ENCODE data around the gene RGSL1. TPM values are rescaled to one million over a fixed set of nuclear protein-coding genes. Genes with fewer than 3 reads are reported as not detected.

The RGSL1 gene
- total RNA-seq, 2 experiments from 2014 or later = not detected

- no peak for ATAC-seq (ENCODE audit: poor library complexity)
- no peak overlapping the region for H3K4me3 Mint-ChIP-seq
- no peaks in the 10 kb centered on the region for H3K9me3 Mint-ChIP-seq
- H3K4me1 ChIP-seq (ENCODE audit: insufficient read depth, low read length) = peaks cover 36% of the 10 kb centered on the region
- H3K27ac Mint-ChIP-seq = no peak overlapping the region
- H3K36me3 ChIP-seq (ENCODE audit: insufficient read depth, low read length) = peaks cover 13% of the 10 kb centered on the region
- TF ChIP-seq CTCF (IDR thresholded peaks at IDR 0.05) = no peak
- H3K4me1 Mint-ChIP-seq (ENCODE audit: low read depth) = no peaks in the 10 kb centered on the region
- ChIA-PET POLR2A (interaction anchor here (1.7 to 1.8 kb wide), 3 partner anchors 14 to 183 kb away, joined by 7 to 9 read pairs (median 8); no protein-coding TSS in a partner anchor), CTCF (interaction anchor here (0.6 to 15.9 kb wide), 15 partner anchors 9 to 354 kb away, joined by 3 to 370 read pairs (median 5); partner anchors contain the start of genes NPL and RNASEL)
- H3K4me3 ChIP-seq (ENCODE audit: low read length) = no peak overlapping the region
- H3K27me3 Mint-ChIP-seq = no peaks in the 10 kb centered on the region
- H3K27me3 ChIP-seq (ENCODE audit: control insufficient read depth in 1 of 2, insufficient read depth in 2 of 2, low read length in 2 of 2) = no peaks in the 10 kb centered on the region
- no peaks in the 10 kb centered on the region for H3K36me3 Mint-ChIP-seq (ENCODE audit: low read depth)
- intact Hi-C loops (cut with DNase I, micrococcal nuclease) = loop anchor here (1.0 to 10.0 kb wide), 4 partner anchors 182 to 1035 kb away; partner anchors contain the start of genes ARPC5 (in 1 of the 2) and SMG7 (in 1 of the 2)
- peak in 1 of 14 experiments; percentile 20 for DNase-seq
- H3K27ac ChIP-seq (ENCODE audit: low read depth in 1 of 2, low read length in 2 of 2) = peak overlapping the region in 1 of 2 donors; percentile 25
- H3K9me3 ChIP-seq (ENCODE audit: control insufficient read depth in 1 of 2, insufficient read depth in 1 of 2, low read length in 2 of 2) = no peaks in the 10 kb centered on the region
Measured at GRCh38 chr1:182601913-182602312, 152.0 kb downstream of the RGSL1 start.

- H3K4me1 Mint-ChIP-seq (ENCODE audit: low read depth) = no peaks in the 10 kb centered on the region
- no peak overlapping the region for H3K27ac Mint-ChIP-seq
- peak overlapping the region; percentile 83 for H3K4me3 Mint-ChIP-seq
- no peaks in the 10 kb centered on the region for H3K9me3 ChIP-seq (ENCODE audit: control insufficient read depth in 1 of 2, insufficient read depth in 1 of 2, low read length in 2 of 2)
- DNase-seq (peak in 3 of 14 experiments; percentile 41 to 79 (median 66)), ATAC-seq (ENCODE audit: poor library complexity) (peak; percentile 33)
- H3K4me1 ChIP-seq (ENCODE audit: insufficient read depth, low read length) = peaks cover 36% of the 10 kb centered on the region
- H3K27me3 Mint-ChIP-seq = peaks cover 5% of the 10 kb centered on the region
- no peaks in the 10 kb centered on the region for H3K36me3 Mint-ChIP-seq (ENCODE audit: low read depth)
- ChIA-PET POLR2A (interaction anchor here (0.6 to 4.9 kb wide), 10 partner anchors 8 to 237 kb away, joined by 3 to 55 read pairs (median 4); partner anchors contain the start of gene RNASEL), CTCF (interaction anchor here (1.2 to 15.9 kb wide), 2 partner anchors 59 to 184 kb away, joined by 4 to 370 read pairs; partner anchors contain the start of gene NPL)
- intact Hi-C loops (cut with DNase I, micrococcal nuclease) = loop anchor here (1.0 to 10.0 kb wide), 4 partner anchors 13 to 1034 kb away; partner anchors contain the start of genes ARPC5 (in 1 of the 2) and SMG7 (in 1 of the 2)
- no peaks in the 10 kb centered on the region for H3K9me3 Mint-ChIP-seq
- H3K4me3 ChIP-seq (ENCODE audit: low read length) = peak overlapping the region; percentile 58
- H3K27me3 ChIP-seq (ENCODE audit: control insufficient read depth in 1 of 2, insufficient read depth in 2 of 2, low read length in 2 of 2) = no peaks in the 10 kb centered on the region
- peaks cover 13% of the 10 kb centered on the region for H3K36me3 ChIP-seq (ENCODE audit: insufficient read depth, low read length)
- H3K27ac ChIP-seq (ENCODE audit: low read depth in 1 of 2, low read length in 2 of 2) = no peak overlapping the region
- no peak for TF ChIP-seq CTCF (IDR thresholded peaks at IDR 0.05)
Measured at GRCh38 chr1:182602935-182603645, 153.1 kb downstream of the RGSL1 start.

- H3K27ac ChIP-seq (ENCODE audit: low read depth in 1 of 2, low read length in 2 of 2) = no peak overlapping the region
- intact Hi-C loops (cut with DNase I, micrococcal nuclease) = loop anchor here (1.0 to 10.0 kb wide), 4 partner anchors 13 to 1034 kb away; partner anchors contain the start of genes ARPC5 (in 1 of the 2) and SMG7 (in 1 of the 2)
- no peaks in the 10 kb centered on the region for H3K4me1 Mint-ChIP-seq (ENCODE audit: low read depth)
Measured at GRCh38 chr1:182603646-182604174, 153.8 kb downstream of the RGSL1 start.

More at GRCh38 chr1:182603646-182604174, 153.8 kb downstream of the RGSL1 start:
- Histone ChIP-seq H3K36me3 (ENCODE audit: insufficient read depth, low read length) (peaks cover 13% of the 10 kb centered on the region), H3K27me3 (ENCODE audit: control insufficient read depth in 1 of 2, insufficient read depth in 2 of 2, low read length in 2 of 2) (no peaks in the 10 kb centered on the region), H3K4me1 (ENCODE audit: insufficient read depth, low read length) (peaks cover 36% of the 10 kb centered on the region), H3K4me3 (ENCODE audit: low read length) (peak overlapping the region; percentile 58), H3K9me3 (ENCODE audit: control insufficient read depth in 1 of 2, insufficient read depth in 1 of 2, low read length in 2 of 2) (no peaks in the 10 kb centered on the region)
- ChIA-PET CTCF (interaction anchor here (1.2 to 15.9 kb wide), 2 partner anchors 58 to 183 kb away, joined by 4 to 370 read pairs; partner anchors contain the start of gene NPL), POLR2A (interaction anchor here (0.6 to 4.9 kb wide), 10 partner anchors 9 to 236 kb away, joined by 3 to 55 read pairs (median 4); partner anchors contain the start of gene RNASEL)
- ATAC-seq (ENCODE audit: poor library complexity) = peak; percentile 7
- Mint-ChIP-seq H3K27me3 (peaks cover 11% of the 10 kb centered on the region), H3K36me3 (ENCODE audit: low read depth) (no peaks in the 10 kb centered on the region), H3K27ac (no peak overlapping the region), H3K9me3 (no peaks in the 10 kb centered on the region), H3K4me3 (peak overlapping the region; percentile 83)
- no peak for TF ChIP-seq CTCF (IDR thresholded peaks at IDR 0.05)
- DNase-seq = peak in 1 of 14 experiments; percentile 17

Data from CD4-positive, alpha-beta T cell (primary cell).